ENCODE measurements around the gene VPS8.
A peak's percentile ranks its signal among the peaks of the same experiment; 100 is the strongest.

The VPS8 gene

DNA sequence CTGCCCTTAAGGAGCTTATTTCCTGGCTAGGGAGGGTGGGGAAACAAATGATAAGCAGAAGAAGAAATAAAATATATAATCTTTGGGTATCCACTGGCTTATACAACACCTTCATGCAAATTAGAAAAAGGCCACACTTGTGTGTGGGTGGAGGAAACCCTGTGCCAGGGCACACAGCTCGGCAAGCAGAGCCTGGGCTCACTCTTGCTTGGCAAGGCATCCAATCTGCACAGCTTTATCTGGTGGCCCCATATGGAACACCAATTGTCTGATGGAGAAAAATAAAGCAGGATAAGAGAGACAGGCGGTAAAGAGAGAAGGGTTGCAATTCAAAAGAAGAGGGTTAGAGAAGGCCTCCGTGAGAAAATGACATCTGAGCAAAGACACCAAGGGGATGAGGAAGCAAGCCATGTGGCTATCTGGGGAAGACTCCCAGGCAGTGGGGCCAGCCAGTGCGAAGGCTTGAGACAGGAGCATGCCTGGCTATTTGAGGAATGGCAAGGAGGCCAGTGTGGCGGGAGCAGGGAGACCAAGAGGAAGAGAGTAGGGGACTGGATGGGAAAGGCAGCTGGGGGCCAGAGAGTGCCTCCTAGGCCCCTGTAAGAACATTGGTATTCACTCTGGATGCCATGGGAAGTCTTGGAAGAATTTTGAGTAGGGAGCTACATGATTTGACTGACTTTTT, 22.5 kb upstream of the VPS8 start:
- no peak for TF ChIP-seq JUND (IDR thresholded peaks at IDR 0.05; ENCODE audit: low read depth)
- DNase-seq (ENCODE audit: low read depth in 1 of 2, low spot score in 1 of 2): no peak
- in situ Hi-C loops (cut with HindIII; ENCODE audit: low pct_unique_long_range_greater_than_20kb, low sequenced_read_pairs): no loop called here

DNA sequence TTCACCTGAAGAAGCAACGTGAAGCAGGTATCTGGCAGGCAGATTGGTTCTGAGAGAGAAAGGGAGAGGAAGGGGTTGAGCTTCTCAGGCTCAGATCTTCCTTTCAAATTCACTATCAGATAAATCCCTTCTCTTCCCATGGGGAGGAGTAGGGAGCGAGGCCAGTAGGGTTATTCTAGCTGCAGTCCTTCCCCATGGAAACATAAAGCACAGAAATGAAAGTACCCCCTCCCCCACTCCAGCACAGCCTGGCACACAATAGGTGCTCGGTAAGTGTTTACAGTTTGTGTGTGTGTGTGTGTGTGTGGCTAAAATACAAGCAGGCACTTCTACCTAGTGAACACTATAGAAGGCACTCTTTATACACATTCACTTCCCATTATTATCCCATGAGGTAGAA, 20.8 kb upstream of the VPS8 start:
- in situ Hi-C loops (cut with HindIII; ENCODE audit: low pct_unique_long_range_greater_than_20kb, low sequenced_read_pairs): no loop called here
- no peak for TF ChIP-seq JUND (IDR thresholded peaks at IDR 0.05; ENCODE audit: low read depth)
- DNase-seq (ENCODE audit: low read depth in 1 of 2, low spot score in 1 of 2): peak in 1 of 2 experiments; percentile 35

DNA sequence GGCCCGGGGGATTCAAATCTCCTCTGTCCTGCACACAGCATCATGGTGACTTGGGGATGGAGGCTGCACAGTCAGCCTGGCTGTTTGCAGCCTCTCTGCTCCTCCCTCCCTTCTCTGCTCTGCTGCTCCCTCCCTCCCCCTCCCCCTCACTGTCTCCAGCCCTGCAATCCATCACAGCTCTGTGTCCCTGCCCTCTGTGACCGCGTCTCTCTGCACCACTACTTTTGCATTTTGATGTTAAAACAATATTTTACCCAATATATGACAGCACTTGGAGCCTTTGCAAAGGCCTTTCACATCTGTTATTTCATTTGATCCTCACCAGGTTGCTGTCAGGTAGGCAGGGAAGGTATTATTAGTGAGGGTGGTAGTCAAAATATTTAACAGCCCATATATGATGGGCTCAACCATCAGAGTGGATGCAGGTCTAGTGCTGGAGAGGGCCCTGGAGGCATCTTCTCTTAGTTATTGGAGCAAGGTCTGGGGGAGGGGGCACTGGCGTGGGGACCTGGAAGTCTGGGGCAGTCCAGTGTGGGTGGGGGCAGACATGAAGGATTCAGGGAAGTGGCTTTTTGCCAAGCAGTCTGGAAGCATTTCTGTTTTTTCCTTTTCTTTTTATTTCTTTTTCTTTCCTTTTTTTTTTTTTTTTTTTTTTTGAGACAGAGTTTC, 16.3 kb upstream of the VPS8 start:
- in situ Hi-C loops (cut with HindIII; ENCODE audit: low pct_unique_long_range_greater_than_20kb, low sequenced_read_pairs): no loop called here
- no peak for DNase-seq (ENCODE audit: low read depth in 1 of 2, low spot score in 1 of 2)
- TF ChIP-seq JUND (IDR thresholded peaks at IDR 0.05; ENCODE audit: low read depth): no peak

DNA sequence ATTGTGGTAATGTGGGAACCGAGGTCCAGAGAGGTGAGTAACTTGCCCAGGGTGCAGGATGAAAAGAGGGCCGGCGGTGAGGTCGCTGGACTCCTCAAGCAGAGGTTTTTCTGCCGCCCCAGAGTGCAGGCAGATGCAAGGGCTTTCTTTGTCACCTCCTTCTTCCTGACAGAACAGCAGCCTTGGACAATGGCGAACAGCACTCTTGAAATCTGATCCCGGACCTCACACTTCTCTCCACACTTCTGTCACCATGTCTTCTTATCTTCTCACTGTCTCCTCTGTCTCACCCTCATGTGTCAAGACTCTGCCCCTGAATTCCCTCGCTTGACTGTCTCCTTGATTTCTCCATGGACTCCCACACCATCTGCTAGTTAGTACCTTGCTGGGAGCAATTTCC, 15.4 kb upstream of the VPS8 start:
- no peak for DNase-seq (ENCODE audit: low read depth in 1 of 2, low spot score in 1 of 2)
- no peak for TF ChIP-seq JUND (IDR thresholded peaks at IDR 0.05; ENCODE audit: low read depth)
- in situ Hi-C loops (cut with HindIII; ENCODE audit: low pct_unique_long_range_greater_than_20kb, low sequenced_read_pairs): no loop called here

- no peak for DNase-seq (ENCODE audit: low read depth in 1 of 2, low spot score in 1 of 2)
- in situ Hi-C loops (cut with HindIII; ENCODE audit: low pct_unique_long_range_greater_than_20kb, low sequenced_read_pairs): no loop called here
- no peak for TF ChIP-seq JUND (IDR thresholded peaks at IDR 0.05; ENCODE audit: low read depth)
These were observed 15.0 kb upstream of the VPS8 start for GRCh38 chr3:184796954-184797353.

DNA sequence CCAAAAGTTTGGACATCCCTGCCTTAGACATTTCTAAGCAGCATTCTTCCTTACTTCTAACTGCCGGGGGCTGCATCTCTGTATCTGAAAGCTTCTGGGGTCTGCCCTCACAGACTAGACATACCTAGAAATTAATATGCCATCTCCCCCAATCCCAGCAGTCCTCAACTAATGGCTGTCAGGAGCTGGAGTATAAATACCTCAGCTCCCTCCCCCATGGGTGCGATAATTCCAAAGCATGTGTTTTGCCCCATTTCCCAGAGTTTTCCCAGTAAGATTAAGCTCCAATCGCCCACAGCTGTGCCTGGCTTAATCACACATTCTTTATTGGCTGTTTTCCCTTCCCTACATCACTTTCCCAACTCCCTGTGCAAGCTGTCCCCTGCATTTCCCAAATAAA, 13.8 kb upstream of the VPS8 start:
- DNase-seq (ENCODE audit: low read depth in 1 of 2, low spot score in 1 of 2): no peak
- in situ Hi-C loops (cut with HindIII; ENCODE audit: low pct_unique_long_range_greater_than_20kb, low sequenced_read_pairs): no loop called here
- no peak for TF ChIP-seq JUND (IDR thresholded peaks at IDR 0.05; ENCODE audit: low read depth)

GRCh38 chr3:184800349-184800930, 11.5 kb upstream of the VPS8 start:
- DNase-seq (ENCODE audit: low read depth in 1 of 2, low spot score in 1 of 2): no peak
- in situ Hi-C loops (cut with HindIII; ENCODE audit: low pct_unique_long_range_greater_than_20kb, low sequenced_read_pairs): no loop called here
- TF ChIP-seq JUND (IDR thresholded peaks at IDR 0.05; ENCODE audit: low read depth): no peak

DNA sequence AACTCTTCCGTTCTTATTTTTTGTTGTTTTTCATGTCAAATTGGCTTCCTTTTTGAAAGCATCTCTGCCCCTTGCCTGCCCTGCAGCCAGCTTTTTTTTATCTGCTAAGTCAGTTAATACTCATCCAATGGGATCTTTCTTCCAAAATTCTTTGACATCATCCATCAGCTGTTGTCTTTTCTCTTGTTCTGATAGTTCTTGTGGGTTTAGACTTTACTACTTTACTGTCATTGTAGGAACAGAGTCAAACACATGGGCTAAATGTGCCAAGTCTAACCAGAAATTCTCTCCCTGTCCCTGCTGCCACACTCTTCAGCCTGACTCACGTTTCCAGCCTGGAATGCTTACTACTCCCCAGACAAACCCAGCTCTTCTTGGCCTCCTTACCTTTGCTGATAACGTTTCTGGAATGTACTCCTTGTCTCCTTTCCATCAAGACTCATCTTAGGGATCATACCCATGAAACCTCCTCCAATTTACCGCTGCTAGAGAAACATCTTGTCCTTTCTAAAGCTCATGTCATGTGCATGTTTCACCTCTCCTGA, 10.7 kb upstream of the VPS8 start:
- DNase-seq (ENCODE audit: low read depth in 1 of 2, low spot score in 1 of 2): no peak
- TF ChIP-seq JUND (IDR thresholded peaks at IDR 0.05; ENCODE audit: low read depth): no peak
- in situ Hi-C loops (cut with HindIII; ENCODE audit: low pct_unique_long_range_greater_than_20kb, low sequenced_read_pairs): no loop called here

GRCh38 chr3:184802150-184802549, 9.8 kb upstream of the VPS8 start:
- in situ Hi-C loops (cut with HindIII; ENCODE audit: low pct_unique_long_range_greater_than_20kb, low sequenced_read_pairs): no loop called here
- no peak for DNase-seq (ENCODE audit: low read depth in 1 of 2, low spot score in 1 of 2)
- TF ChIP-seq JUND (IDR thresholded peaks at IDR 0.05; ENCODE audit: low read depth): no peak

- in situ Hi-C loops (cut with HindIII; ENCODE audit: low pct_unique_long_range_greater_than_20kb, low sequenced_read_pairs): no loop called here
- DNase-seq (ENCODE audit: low read depth in 1 of 2, low spot score in 1 of 2): no peak
- no peak for TF ChIP-seq JUND (IDR thresholded peaks at IDR 0.05; ENCODE audit: low read depth)
These were observed 7.2 kb upstream of the VPS8 start for GRCh38 chr3:184804801-184805200.

DNA sequence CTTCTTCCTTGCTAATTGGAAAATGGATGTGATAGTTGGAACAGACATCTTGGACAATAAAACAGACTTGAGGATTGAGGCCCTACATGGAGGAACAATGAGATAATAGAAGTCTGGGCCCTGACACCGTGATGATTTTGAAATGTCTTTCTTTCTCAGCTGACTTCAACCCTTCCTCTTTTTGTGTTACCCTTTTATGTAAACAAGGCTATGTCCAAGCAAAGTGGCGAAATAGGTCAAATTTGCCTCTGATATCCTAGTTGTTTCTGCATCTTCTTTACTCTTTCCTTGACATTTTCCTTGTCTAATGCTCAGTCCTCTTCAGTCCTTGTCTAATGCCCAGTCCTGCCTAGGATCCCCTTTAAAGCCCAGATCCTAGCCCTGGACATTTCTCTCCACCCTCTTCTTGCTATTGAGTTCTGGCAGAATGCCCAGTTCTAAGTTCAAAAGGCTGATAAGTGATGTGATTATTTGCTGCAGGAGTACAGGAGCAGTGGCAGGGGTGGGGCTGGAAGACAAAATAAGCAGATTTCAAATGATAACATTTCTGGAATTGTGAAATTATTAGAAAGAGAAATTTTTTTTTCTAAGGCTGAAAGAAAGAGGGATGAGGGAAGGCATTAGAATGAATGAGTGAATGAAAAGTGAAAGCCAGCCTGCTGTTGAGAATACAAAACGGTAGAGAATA, 6.5 kb upstream of the VPS8 start:
- no peak for DNase-seq (ENCODE audit: low read depth in 1 of 2, low spot score in 1 of 2)
- TF ChIP-seq JUND (IDR thresholded peaks at IDR 0.05; ENCODE audit: low read depth): no peak
- in situ Hi-C loops (cut with HindIII; ENCODE audit: low pct_unique_long_range_greater_than_20kb, low sequenced_read_pairs): no loop called here

GRCh38 chr3:184806567-184807271, 5.2 kb upstream of the VPS8 start:
- in situ Hi-C loops (cut with HindIII; ENCODE audit: low pct_unique_long_range_greater_than_20kb, low sequenced_read_pairs): no loop called here
- no peak for TF ChIP-seq JUND (IDR thresholded peaks at IDR 0.05; ENCODE audit: low read depth)

More at GRCh38 chr3:184806567-184807271, 5.2 kb upstream of the VPS8 start:
- no peak for DNase-seq (ENCODE audit: low read depth in 1 of 2, low spot score in 1 of 2)
